HepG2 (cell line): Measurements from ENCODE around the gene DPH1. TPM values are rescaled to one million over a fixed set of nuclear protein-coding genes. Genes with fewer than 3 reads are reported as not detected.

Source experiments
- ATAC-seq: fragments of 200-7000 bp; cut with Tn5 transposase; 3 replicates; pipeline ENCODE4 v1.9.1; 2020; ENCODE audit warnings: mild to moderate bottlenecking, moderate library complexity
- BruUV-seq: library from RNA; stranded (reverse); fragments of 400-500 nt; replicated peaks from 2 replicates; lab custom pipeline; 2021; lab: Mats Ljungman, UMichigan
- CTCF ChIA-PET: fragments of 300-600 bp; formaldehyde crosslinking; extraction: SDS; loops from one replicate; lab custom pipeline; 2021; ENCODE audit warnings: low total read pairs, inconsistent platforms, low intra/inter-chr PET ratio; lab: Yijun Ruan, JAX
- POLR2A ChIA-PET: fragments of 350-600 bp; sonication (Branson Sonifier 250); formaldehyde crosslinking; loops from one replicate; lab custom pipeline; 2020; ENCODE audit warnings: antibody characterized with exemption, inconsistent platforms; lab: Yijun Ruan, JAX
- DNase-seq: peaks from one replicate; pipeline ENCODE4 v3.0.0-alpha.2; 2015; ENCODE audit warnings: low spot score
- FAIRE-seq: peaks from 3 replicates; lab custom pipeline; 2011; peaks lifted over from hg19 to GRCh38; lab: Jason Lieb, UNC
- H2AFZ ChIP-seq: one replicate; pipeline ENCODE4 v1.6.1; 2011; ENCODE audit warnings: low read length, inconsistent platforms
- H3K27ac ChIP-seq: fragments of 300-600 bp; 3 replicates; pipeline ENCODE4 v1.8.0; 2011; ENCODE audit warnings: mixed run types, mild to moderate bottlenecking, mixed read lengths, low read length, inconsistent platforms; ENCODE audit not compliant: insufficient read depth; ENCODE audit errors: extremely low read length
- H3K27me3 ChIP-seq, 2 experiments: fragments of 200-600 bp in 1 of 2; 2 replicates in 1 of 2; 3 replicates in 1 of 2; pipeline versions ENCODE4 v1.6.0 to v1.8.0; 2011; ENCODE audit warnings: low read length in 2 of 2, mild to moderate bottlenecking in 2 of 2, moderate library complexity in 2 of 2, inconsistent platforms in 1 of 2; ENCODE audit not compliant: insufficient read depth in 2 of 2, control insufficient read depth in 1 of 2
- H3K36me3 ChIP-seq, 2 experiments: fragments of 200-600 bp in 1 of 2; replicated peaks in 1 of 2; 2 replicates in 1 of 2; 3 replicates in 1 of 2; pipeline versions ENCODE4 v1.5.1 to v1.8.0; 2011; ENCODE audit warnings: low read length in 2 of 2, inconsistent platforms in 1 of 2; ENCODE audit not compliant: insufficient read depth in 2 of 2, control insufficient read depth in 1 of 2
- H3K4me1 ChIP-seq: 2 replicates; pipeline ENCODE4 v1.5.1; 2012; ENCODE audit warnings: low read length, inconsistent platforms; ENCODE audit not compliant: insufficient read depth
- H3K4me2 ChIP-seq: 2 replicates; pipeline ENCODE4 v1.6.0; 2011; ENCODE audit warnings: low read depth, low read length, inconsistent platforms
- H3K4me3 ChIP-seq, 3 experiments: fragments of 200-600 bp in 1 of 3; sonication (generic), shearing (Covaris generic) in 1 of 3; replicated peaks in 1 of 3; 2 replicates each; pipeline ENCODE4 v1.5.1; 2011 to 2016; ENCODE audit warnings: low read length in 3 of 3, inconsistent platforms in 2 of 3, low read depth in 2 of 3, mild to moderate bottlenecking in 2 of 3, control low read depth in 1 of 3, mixed read lengths in 1 of 3; ENCODE audit not compliant: insufficient read depth in 1 of 3
- H3K79me2 ChIP-seq: one replicate; pipeline ENCODE4 v1.6.1; 2011; ENCODE audit warnings: low read length, inconsistent platforms; ENCODE audit not compliant: insufficient read depth
- H3K9ac ChIP-seq: 2 replicates; pipeline ENCODE4 v1.6.0; 2011; ENCODE audit warnings: mild to moderate bottlenecking, low read depth, low read length, inconsistent platforms; ENCODE audit not compliant: insufficient read depth
- H3K9me3 ChIP-seq: 2 replicates; pipeline ENCODE4 v1.5.1; 2012; ENCODE audit warnings: mild to moderate bottlenecking, low read length
- H4K20me1 ChIP-seq: 2 replicates; pipeline ENCODE4 v1.6.0; 2011; ENCODE audit warnings: inconsistent platforms, mild to moderate bottlenecking, low read length, moderate library complexity; ENCODE audit not compliant: insufficient read depth
- ATF7-NPFF ChIP-seq: sonication (generic); formaldehyde crosslinking; IDR thresholded peaks from 2 replicates; pipeline ENCODE4 v1.8.1; 2023; ENCODE audit warnings: mild to moderate bottlenecking, low read depth, missing genetic modification reagents, moderate library complexity
- CBX5 ChIP-seq: sonication (generic); formaldehyde crosslinking; IDR thresholded peaks from 2 replicates; pipeline ENCODE4 v1.4.0; 2020; ENCODE audit warnings: missing genetic modification reagents, borderline replicate concordance
- EP300 ChIP-seq, 3 experiments: sonication (generic) in 1 of 3; formaldehyde crosslinking in 1 of 3; IDR thresholded peaks; 2 replicates each; pipeline versions ENCODE4 v1.5.1 to v1.6.1; 2011 to 2020; ENCODE audit warnings: low read depth in 2 of 3, low read length in 2 of 3, borderline replicate concordance in 1 of 3, improper control_type of control experiment in 1 of 3, mild to moderate bottlenecking in 1 of 3, missing genetic modification reagents in 1 of 3, moderate library complexity in 1 of 3
- HOXD1 ChIP-seq: sonication (generic); formaldehyde crosslinking; IDR thresholded peaks from 2 replicates; pipeline ENCODE4 v1.5.0; 2020; ENCODE audit warnings: missing genetic modification reagents
- NBN ChIP-seq: fragments of 450-650 bp; conservative IDR thresholded peaks from 2 replicates; pipeline ENCODE4 v1.6.1; 2017
- NCOA2 ChIP-seq: sonication (generic); formaldehyde crosslinking; IDR thresholded peaks from 2 replicates; pipeline ENCODE4 v1.8.0; 2022; ENCODE audit warnings: inconsistent platforms
- NRL ChIP-seq: sonication (generic); formaldehyde crosslinking; IDR thresholded peaks from 2 replicates; pipeline ENCODE4 v1.5.0; 2020; ENCODE audit warnings: missing genetic modification reagents, mild to moderate bottlenecking, moderate library complexity, borderline replicate concordance
- PRMT3 ChIP-seq: sonication (generic); formaldehyde crosslinking; IDR thresholded peaks from 2 replicates; pipeline ENCODE4 v1.8.1; 2022; ENCODE audit warnings: low read depth, mild to moderate bottlenecking, moderate library complexity, missing genetic modification reagents, borderline replicate concordance
- TBL1XR1 ChIP-seq: fragments of 150-350 bp; IDR thresholded peaks from 2 replicates; pipeline ENCODE4 v1.6.1; 2014; ENCODE audit warnings: borderline replicate concordance, low read length; ENCODE audit not compliant: partially characterized antibody
- TOE1 ChIP-seq: sonication (generic); formaldehyde crosslinking; IDR thresholded peaks from 2 replicates; pipeline ENCODE4 v1.4.0; 2020; ENCODE audit warnings: mild to moderate bottlenecking, missing genetic modification reagents
- ZNF205 ChIP-seq: IDR thresholded peaks from 2 replicates; pipeline ENCODE4 v1.6.1; 2018; ENCODE audit warnings: missing biosample characterization, missing genetic modification reagents
- ZNF263 ChIP-seq: sonication (generic); formaldehyde crosslinking; IDR thresholded peaks from 2 replicates; pipeline ENCODE4 v1.4.0; 2020; ENCODE audit warnings: missing genetic modification reagents
- ZNF749 ChIP-seq: sonication (generic); formaldehyde crosslinking; IDR thresholded peaks from 2 replicates; pipeline ENCODE4 v1.8.0; 2022; ENCODE audit warnings: mild to moderate bottlenecking, missing genetic modification reagents, moderate library complexity, borderline replicate concordance
- ZSCAN29 ChIP-seq: sonication (generic); formaldehyde crosslinking; conservative IDR thresholded peaks from 2 replicates; pipeline ENCODE4 v1.4.0; 2020; ENCODE audit warnings: mild to moderate bottlenecking, missing genetic modification reagents
- ZSCAN5A ChIP-seq: sonication (generic); formaldehyde crosslinking; IDR thresholded peaks from 2 replicates; pipeline ENCODE4 v1.8.0; 2022; ENCODE audit warnings: mild to moderate bottlenecking, missing genetic modification reagents, borderline replicate concordance
- ZZZ3 ChIP-seq: sonication (generic); formaldehyde crosslinking; IDR thresholded peaks from 2 replicates; pipeline ENCODE4 v1.4.0; 2020; ENCODE audit warnings: missing genetic modification reagents, mild to moderate bottlenecking, borderline replicate concordance
- whole genome bisulfite sequencing: methylation state at CpG from one replicate; pipeline ENCODE4 v1.1.6; 2017; ENCODE audit warnings: low lambda C conversion rate; 5-methylcytosine and 5-hydroxymethylcytosine counted together
- in situ Hi-C: cut with HindIII; loops from 2 replicates; pipeline ENCODE4 v1.10.0; 2017; ENCODE audit warnings: low pct_unique_long_range_greater_than_20kb; ENCODE audit not compliant: extremely low pct_ligation_motif_present
- intact Hi-C: fragments of 100-400 bp; cut with micrococcal nuclease; formaldehyde crosslinking; loops from one replicate; pipeline ENCODE4 v1.10.0; 2022; ENCODE audit not compliant: unreplicated experiment
- polyA plus RNA-seq, 8 experiments: library from polyadenylated mRNA; depleted of rRNA in 3 of 8; stranded (reverse) in 7 of 8; unstranded in 1 of 8; fragments of >200 nt; fragmentation: Illumina TruSeq in 4 of 8; extraction: Trizol in 4 of 8; gene quantifications; 2 replicates each; pipeline versions ENCODE4 v1.2.1 to v1.2.3, GENCODE V29; 2011 to 2016; ENCODE audit warnings: low read depth in 4 of 8, missing spikeins in 1 of 8, mixed read lengths in 1 of 8; ENCODE audit not compliant: insufficient read depth in 1 of 8
- total RNA-seq, 5 experiments: library from RNA; depleted of rRNA; stranded (reverse); fragments of >200 nt; fragmentation: Illumina TruSeq; extraction: Trizol; gene quantifications; 2 replicates each; pipeline ENCODE4 v1.2.3, GENCODE V29; 2016; ENCODE audit warnings: low read depth in 1 of 5
- TF ChIP-seq, protein P1 (sequence below): sonication (generic); formaldehyde crosslinking; IDR thresholded peaks from 2 replicates; pipeline ENCODE4 v1.4.0; 2020; ENCODE audit warnings: missing genetic modification reagents

DPH1 gene
- total and polyA plus RNA-seq, 2 of the 13 experiments (the other 11 are each of a cell fraction or from before 2014, with no cell fraction given) = 25.3 to 42.8 TPM

GRCh38 chr17:2071455-2072281 lies 41.7 kb downstream of the DPH1 start:
- peaks cover 10 to 20% of the 10 kb centered on the region in 2 experiments; a peak in 4 of 5 replicates for H3K36me3 ChIP-seq
- DNase-seq (no peak), FAIRE-seq (no peak), ATAC-seq (no peak)
- H3K4me2 ChIP-seq = no peak overlapping the region
- ChIA-PET POLR2A (no interaction called here), CTCF (no interaction called here)
- H3K27ac ChIP-seq = no peak overlapping the region
- no peak overlapping the region for H3K4me3 ChIP-seq
- no TSS peak for BruUV-seq
- H2AFZ ChIP-seq = no peak overlapping the region
- no peaks in the 10 kb centered on the region for H3K79me2 ChIP-seq
- H3K9ac ChIP-seq = no peak overlapping the region
- H3K27me3 ChIP-seq = no peaks in the 10 kb centered on the region
- WGBS = 97% methylated on average over 24 of the region's 31 CpGs
- H3K4me1 ChIP-seq = peaks cover 22% of the 10 kb centered on the region
- in situ Hi-C loops (no loop called here), intact Hi-C loops (no loop called here)
- H3K9me3 ChIP-seq = no peaks in the 10 kb centered on the region
- no peaks in the 10 kb centered on the region for H4K20me1 ChIP-seq
- TF ChIP-seq NBN (no peak), CBX5 (CRISPR knock-in tag) (no peak), ZZZ3 (CRISPR knock-in tag) (no peak), HOXD1 (CRISPR knock-in tag) (no peak), ZSCAN5A (CRISPR knock-in tag) (no peak), ZNF263 (CRISPR knock-in tag) (no peak), ATF7-NPFF (CRISPR knock-in tag) (no peak), TOE1 (CRISPR knock-in tag) (no peak), NCOA2 (CRISPR knock-in tag) (no peak), ZNF749 (CRISPR knock-in tag) (no peak), PRMT3 (CRISPR knock-in tag) (no peak), ZNF205 (CRISPR knock-in tag) (no peak), NRL (CRISPR knock-in tag) (no peak), TBL1XR1 (no peak), ZSCAN29 (no peak), EP300 (IDR thresholded peaks at IDR 0.05; ENCODE audit: low read depth in 2 of 2, low read length in 2 of 2) (no peak), EP300 (CRISPR knock-in tag; IDR thresholded peaks at IDR 0.05; ENCODE audit: borderline replicate concordance) (no peak)
- TF ChIP-seq, protein P1, sequence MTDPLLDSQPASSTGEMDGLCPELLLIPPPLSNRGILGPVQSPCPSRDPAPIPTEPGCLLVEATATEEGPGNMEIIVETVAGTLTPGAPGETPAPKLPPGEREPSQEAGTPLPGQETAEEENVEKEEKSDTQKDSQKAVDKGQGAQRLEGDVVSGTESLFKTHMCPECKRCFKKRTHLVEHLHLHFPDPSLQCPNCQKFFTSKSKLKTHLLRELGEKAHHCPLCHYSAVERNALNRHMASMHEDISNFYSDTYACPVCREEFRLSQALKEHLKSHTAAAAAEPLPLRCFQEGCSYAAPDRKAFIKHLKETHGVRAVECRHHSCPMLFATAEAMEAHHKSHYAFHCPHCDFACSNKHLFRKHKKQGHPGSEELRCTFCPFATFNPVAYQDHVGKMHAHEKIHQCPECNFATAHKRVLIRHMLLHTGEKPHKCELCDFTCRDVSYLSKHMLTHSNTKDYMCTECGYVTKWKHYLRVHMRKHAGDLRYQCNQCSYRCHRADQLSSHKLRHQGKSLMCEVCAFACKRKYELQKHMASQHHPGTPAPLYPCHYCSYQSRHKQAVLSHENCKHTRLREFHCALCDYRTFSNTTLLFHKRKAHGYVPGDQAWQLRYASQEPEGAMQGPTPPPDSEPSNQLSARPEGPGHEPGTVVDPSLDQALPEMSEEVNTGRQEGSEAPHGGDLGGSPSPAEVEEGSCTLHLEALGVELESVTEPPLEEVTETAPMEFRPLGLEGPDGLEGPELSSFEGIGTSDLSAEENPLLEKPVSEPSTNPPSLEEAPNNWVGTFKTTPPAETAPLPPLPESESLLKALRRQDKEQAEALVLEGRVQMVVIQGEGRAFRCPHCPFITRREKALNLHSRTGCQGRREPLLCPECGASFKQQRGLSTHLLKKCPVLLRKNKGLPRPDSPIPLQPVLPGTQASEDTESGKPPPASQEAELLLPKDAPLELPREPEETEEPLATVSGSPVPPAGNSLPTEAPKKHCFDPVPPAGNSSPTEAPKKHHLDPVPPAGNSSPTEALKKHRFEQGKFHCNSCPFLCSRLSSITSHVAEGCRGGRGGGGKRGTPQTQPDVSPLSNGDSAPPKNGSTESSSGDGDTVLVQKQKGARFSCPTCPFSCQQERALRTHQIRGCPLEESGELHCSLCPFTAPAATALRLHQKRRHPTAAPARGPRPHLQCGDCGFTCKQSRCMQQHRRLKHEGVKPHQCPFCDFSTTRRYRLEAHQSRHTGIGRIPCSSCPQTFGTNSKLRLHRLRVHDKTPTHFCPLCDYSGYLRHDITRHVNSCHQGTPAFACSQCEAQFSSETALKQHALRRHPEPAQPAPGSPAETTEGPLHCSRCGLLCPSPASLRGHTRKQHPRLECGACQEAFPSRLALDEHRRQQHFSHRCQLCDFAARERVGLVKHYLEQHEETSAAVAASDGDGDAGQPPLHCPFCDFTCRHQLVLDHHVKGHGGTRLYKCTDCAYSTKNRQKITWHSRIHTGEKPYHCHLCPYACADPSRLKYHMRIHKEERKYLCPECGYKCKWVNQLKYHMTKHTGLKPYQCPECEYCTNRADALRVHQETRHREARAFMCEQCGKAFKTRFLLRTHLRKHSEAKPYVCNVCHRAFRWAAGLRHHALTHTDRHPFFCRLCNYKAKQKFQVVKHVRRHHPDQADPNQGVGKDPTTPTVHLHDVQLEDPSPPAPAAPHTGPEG = no peak
